Panc1 (cell line): Measurements from ENCODE around the gene GPHA2.

Experiments used
- CTCF ChIP-seq: fragments of 450-650 bp; IDR thresholded peaks from 2 replicates; pipeline ENCODE4 v1.5.1; 2017; ENCODE audit warnings: mild to moderate bottlenecking
- POLR2AphosphoS5 ChIP-seq: IDR thresholded peaks from 2 replicates; pipeline ENCODE4 v1.6.1; 2012; ENCODE audit warnings: mild to moderate bottlenecking, low read depth, low read length, moderate library complexity
- REST ChIP-seq, 2 experiments: IDR thresholded peaks; 2 replicates each; pipeline ENCODE4 v1.6.1; 2011 to 2012; ENCODE audit warnings: low read depth in 2 of 2, control low read depth in 1 of 2, low read length in 1 of 2, mild to moderate bottlenecking in 1 of 2, moderate library complexity in 1 of 2; ENCODE audit not compliant: insufficient read depth in 1 of 2
- SIN3A ChIP-seq: IDR thresholded peaks from 2 replicates; pipeline ENCODE4 v1.6.1; 2012; ENCODE audit warnings: low read depth, mild to moderate bottlenecking, low read length, moderate library complexity, borderline replicate concordance; ENCODE audit not compliant: insufficient read depth
- TCF7L2 ChIP-seq: IDR thresholded peaks from 2 replicates; pipeline ENCODE4 v1.6.1; 2011; ENCODE audit warnings: mild to moderate bottlenecking, low read depth, low read length, inconsistent platforms

- TF ChIP-seq CTCF (no peak), REST (IDR thresholded peaks at IDR 0.05; ENCODE audit: insufficient read depth in 1 of 2, low read depth in 2 of 2, low read length in 1 of 2) (no peak), POLR2AphosphoS5 (no peak), SIN3A (no peak), TCF7L2 (no peak)
Measured at GRCh38 chr11:64885367-64886286, 50.1 kb downstream of the GPHA2 start.
